Keratinocyte (primary cell): ENCODE measurements around the gene KCNK7. TPM values are rescaled to one million over a fixed set of nuclear protein-coding genes. Genes with fewer than 3 reads are reported as not detected.

Experiments used
- DNase-seq: peaks from one replicate; pipeline ENCODE4 v3.0.0-alpha.2; 2011; ENCODE audit warnings: low read depth, missing footprints, low spot score
- FAIRE-seq: peaks from 2 replicates; lab custom pipeline; 2011; peaks lifted over from hg19 to GRCh38; lab: Jason Lieb, UNC
- H2AFZ ChIP-seq: 2 replicates; pipeline ENCODE4 v1.6.0; 2012; ENCODE audit warnings: low read length, control low read depth, inconsistent platforms; ENCODE audit not compliant: control insufficient read depth
- H3K27ac ChIP-seq: 2 replicates; pipeline ENCODE4 v1.5.1; 2011; ENCODE audit warnings: low read length; ENCODE audit not compliant: control insufficient read depth, insufficient read depth
- H3K27me3 ChIP-seq: 3 replicates; pipeline ENCODE4 v1.6.0; 2011; ENCODE audit warnings: low read length; ENCODE audit not compliant: control insufficient read depth, insufficient read depth; ENCODE audit errors: extremely low read depth
- H3K36me3 ChIP-seq, 2 experiments: 2 replicates in 1 of 2; 3 replicates in 1 of 2; pipeline ENCODE4 v1.5.1; 2011; ENCODE audit warnings: low read length in 2 of 2, mild to moderate bottlenecking in 1 of 2; ENCODE audit not compliant: control insufficient read depth in 2 of 2, insufficient read depth in 2 of 2; ENCODE audit errors: extremely low read depth in 1 of 2
- H3K4me1 ChIP-seq: 3 replicates; pipeline ENCODE4 v1.5.1; 2011; ENCODE audit warnings: low read length; ENCODE audit not compliant: control insufficient read depth, insufficient read depth; ENCODE audit errors: extremely low read depth
- H3K4me2 ChIP-seq: 3 replicates; pipeline ENCODE4 v1.6.0; 2011; ENCODE audit warnings: low read depth, low read length; ENCODE audit not compliant: control insufficient read depth, insufficient read depth; ENCODE audit errors: extremely low read depth
- H3K4me3 ChIP-seq, 3 experiments: fragments of 200-600 bp in 1 of 3; sonication (generic) in 1 of 3; 2 replicates in 2 of 3; 3 replicates in 1 of 3; pipeline ENCODE4 v1.5.1; 2011 to 2016; ENCODE audit warnings: low read length in 3 of 3, mild to moderate bottlenecking in 3 of 3, control low read depth in 2 of 3, inconsistent platforms in 1 of 3, low read depth in 1 of 3, mixed read lengths in 1 of 3, mixed run types in 1 of 3, moderate library complexity in 1 of 3; ENCODE audit not compliant: control insufficient read depth in 2 of 3, insufficient read depth in 2 of 3; ENCODE audit errors: extremely low read depth in 1 of 3
- H3K79me2 ChIP-seq: 2 replicates; pipeline ENCODE4 v1.6.0; 2012; ENCODE audit warnings: low read length; ENCODE audit not compliant: control insufficient read depth, insufficient read depth
- H3K9ac ChIP-seq: 3 replicates; pipeline ENCODE4 v1.6.0; 2011; ENCODE audit warnings: low read length; ENCODE audit not compliant: control insufficient read depth, insufficient read depth; ENCODE audit errors: extremely low read depth
- H3K9me1 ChIP-seq: 3 replicates; pipeline ENCODE4 v1.6.0; 2011; ENCODE audit warnings: low read length; ENCODE audit not compliant: control insufficient read depth, insufficient read depth; ENCODE audit errors: extremely low read depth
- H3K9me3 ChIP-seq: 2 replicates; pipeline ENCODE4 v1.5.1; 2012; ENCODE audit warnings: low read depth, low read length; ENCODE audit not compliant: control insufficient read depth
- H4K20me1 ChIP-seq: 3 replicates; pipeline ENCODE4 v1.6.0; 2011; ENCODE audit warnings: low read length; ENCODE audit not compliant: control insufficient read depth, insufficient read depth; ENCODE audit errors: extremely low read depth
- CTCF ChIP-seq, 3 experiments: IDR thresholded peaks in 1 of 3; conservative IDR thresholded peaks in 1 of 3; optimal IDR thresholded peaks in 1 of 3; 2 replicates in 2 of 3; 3 replicates in 1 of 3; pipeline versions ENCODE3 to v1.5.1; 2011; ENCODE audit warnings: low read length in 3 of 3, mild to moderate bottlenecking in 3 of 3, moderate library complexity in 2 of 3, control low read depth in 1 of 3, inconsistent platforms in 1 of 3; ENCODE audit not compliant: insufficient read depth in 2 of 3; ENCODE audit errors: extremely low read depth in 1 of 3
- EZH2 ChIP-seq: IDR thresholded peaks from one replicate; pipeline ENCODE4 v1.6.1; 2012; ENCODE audit warnings: inconsistent platforms, mild to moderate bottlenecking, low read length, moderate library complexity
- dilution Hi-C: fragments of 300-500 bp; cut with MboI; formaldehyde crosslinking; loops from one replicate; pipeline ENCODE4 v1.7.0; 2020; ENCODE audit warnings: low sequenced_read_pairs; ENCODE audit not compliant: extremely low pct_ligation_motif_present
- polyA plus RNA-seq, 5 experiments: library from polyadenylated mRNA; depleted of rRNA in 3 of 5; stranded (reverse) in 3 of 5; stranded (forward) in 1 of 5; unstranded in 1 of 5; fragments of >200 nt; gene quantifications; 1 replicate in 1 of 5; 2 replicates in 3 of 5; 3 replicates in 1 of 5; pipeline versions ENCODE4 v1.2.1 to v1.2.3, GENCODE V29; 2011 to 2012; ENCODE audit warnings: missing spikeins in 2 of 5, low read depth in 1 of 5, low replicate concordance in 1 of 5

Gene KCNK7
- polyA plus RNA-seq, 1 donor (not counting 4 experiments of a cell fraction or from before 2014, with no cell fraction given): 0.46 TPM

GRCh38 chr11:65620666-65621065 is 25.1 kb upstream of the KCNK7 start:
- Histone ChIP-seq H3K27ac (no peak overlapping the region), H3K4me2 (no peak overlapping the region), H3K9me1 (no peaks in the 10 kb centered on the region), H4K20me1 (peaks cover 2% of the 10 kb centered on the region), H3K79me2 (peaks cover 47% of the 10 kb centered on the region), H3K36me3 (peaks cover 47 to 52% of the 10 kb centered on the region in 2 experiments), H3K9me3 (no peaks in the 10 kb centered on the region), H2AFZ (no peak overlapping the region), H3K4me3 (no peak overlapping the region), H3K27me3 (no peaks in the 10 kb centered on the region), H3K4me1 (peaks cover 8% of the 10 kb centered on the region), H3K9ac (no peak overlapping the region)
- dilution Hi-C loops: no loop called here
- TF ChIP-seq EZH2 (no peak), CTCF (optimal IDR thresholded peaks at IDR 0.05 in 1 of 3, IDR thresholded peaks at IDR 0.05 in 1 of 3, conservative IDR thresholded peaks at IDR 0.05 in 1 of 3; ENCODE audit: extremely low read depth in 1 of 3, insufficient read depth in 2 of 3, low read length in 3 of 3) (no peak)
- DNase-seq: no peak
- FAIRE-seq: no peak

- Histone ChIP-seq H3K4me2 (no peak overlapping the region), H2AFZ (no peak overlapping the region), H3K4me1 (peaks cover 8% of the 10 kb centered on the region), H3K27ac (no peak overlapping the region), H3K9me1 (no peaks in the 10 kb centered on the region), H3K4me3 (no peak overlapping the region), H3K79me2 (peaks cover 49% of the 10 kb centered on the region), H3K27me3 (no peaks in the 10 kb centered on the region), H4K20me1 (peaks cover 2% of the 10 kb centered on the region), H3K36me3 (peaks cover 47% of the 10 kb centered on the region in 2 experiments), H3K9me3 (no peaks in the 10 kb centered on the region), H3K9ac (no peak overlapping the region)
- DNase-seq: no peak
- no peak for FAIRE-seq
- no peak for TF ChIP-seq EZH2
- TF ChIP-seq CTCF (optimal IDR thresholded peaks at IDR 0.05 in 1 of 3, IDR thresholded peaks at IDR 0.05 in 1 of 3, conservative IDR thresholded peaks at IDR 0.05 in 1 of 3; ENCODE audit: extremely low read depth in 1 of 3, insufficient read depth in 2 of 3, low read length in 3 of 3): no peak
- dilution Hi-C loops: no loop called here
Measured at GRCh38 chr11:65619281-65619928, 23.8 kb upstream of the KCNK7 start.
